SK-N-MC (cell line): Measurements from ENCODE around the gene ADARB2.

ENCODE experiments used
- DNase-seq: peaks from one replicate; pipeline ENCODE4 v3.0.0-alpha.2; 2011; ENCODE audit warnings: low read depth, low spot score
- H3K27ac ChIP-seq: fragments of 200-600 bp; sonication (generic); 2 replicates; pipeline ENCODE4 v1.5.1; 2016; ENCODE audit warnings: mixed run types
- H3K36me3 ChIP-seq: fragments of 200-600 bp; sonication (generic); 2 replicates; pipeline ENCODE4 v1.6.1; 2017; ENCODE audit warnings: antibody characterized with exemption, low read length, mixed read lengths; ENCODE audit not compliant: insufficient read depth
- H3K4me3 ChIP-seq: fragments of 200-600 bp; sonication (generic); 2 replicates; pipeline ENCODE4 v1.5.1; 2016
- H3K9ac ChIP-seq: fragments of 200-600 bp; sonication (generic); 2 replicates; pipeline ENCODE4 v1.8.0; 2017; ENCODE audit warnings: mixed run types, mixed read lengths; ENCODE audit not compliant: insufficient read length
- H3K9me3 ChIP-seq: fragments of 200-600 bp; sonication (generic); 2 replicates; pipeline ENCODE4 v1.6.1; 2017; ENCODE audit warnings: low read depth, mild to moderate bottlenecking, antibody characterized with exemption, low read length, moderate library complexity, mixed read lengths
- EZH2 ChIP-seq: fragments of 200-600 bp; sonication (generic); IDR thresholded peaks from one replicate; pipeline ENCODE4 v1.6.1; 2017; ENCODE audit warnings: antibody characterized with exemption
- FOXP2 ChIP-seq: optimal IDR thresholded peaks from 2 replicates; pipeline ENCODE3; 2011; ENCODE audit warnings: mild to moderate bottlenecking, moderate library complexity; ENCODE audit not compliant: insufficient read depth; ENCODE audit errors: extremely low read length, control extremely low read depth
- POLR2AphosphoS5 ChIP-seq: IDR thresholded peaks from 2 replicates; pipeline ENCODE4 v1.6.1; 2012; ENCODE audit warnings: mild to moderate bottlenecking, low read depth, low read length, borderline replicate concordance

Gene ADARB2

DNA sequence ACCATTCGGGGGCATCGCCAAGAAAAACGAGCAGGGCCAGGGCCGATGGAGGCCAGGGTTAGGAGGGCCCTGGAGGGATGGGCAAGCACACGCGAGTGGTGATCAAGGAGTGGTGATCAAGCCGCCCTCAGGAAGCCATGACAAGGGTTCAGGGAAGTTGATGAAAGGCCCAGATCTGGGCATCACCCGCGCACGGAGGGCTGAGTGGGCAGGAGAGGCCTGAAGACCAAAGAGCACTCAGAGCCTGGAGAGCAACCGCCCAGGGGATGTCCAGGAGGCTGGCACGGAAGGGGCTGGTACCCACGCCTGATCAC is 566.5 kb downstream of the ADARB2 start:
- no peak overlapping the region for H3K27ac ChIP-seq
- H3K9me3 ChIP-seq = no peaks in the 10 kb centered on the region
- no peak overlapping the region for H3K4me3 ChIP-seq
- no peaks in the 10 kb centered on the region for H3K36me3 ChIP-seq
- TF ChIP-seq FOXP2 (no peak), POLR2AphosphoS5 (no peak), EZH2 (no peak)
- no peak overlapping the region for H3K9ac ChIP-seq
- DNase-seq = no peak

DNA sequence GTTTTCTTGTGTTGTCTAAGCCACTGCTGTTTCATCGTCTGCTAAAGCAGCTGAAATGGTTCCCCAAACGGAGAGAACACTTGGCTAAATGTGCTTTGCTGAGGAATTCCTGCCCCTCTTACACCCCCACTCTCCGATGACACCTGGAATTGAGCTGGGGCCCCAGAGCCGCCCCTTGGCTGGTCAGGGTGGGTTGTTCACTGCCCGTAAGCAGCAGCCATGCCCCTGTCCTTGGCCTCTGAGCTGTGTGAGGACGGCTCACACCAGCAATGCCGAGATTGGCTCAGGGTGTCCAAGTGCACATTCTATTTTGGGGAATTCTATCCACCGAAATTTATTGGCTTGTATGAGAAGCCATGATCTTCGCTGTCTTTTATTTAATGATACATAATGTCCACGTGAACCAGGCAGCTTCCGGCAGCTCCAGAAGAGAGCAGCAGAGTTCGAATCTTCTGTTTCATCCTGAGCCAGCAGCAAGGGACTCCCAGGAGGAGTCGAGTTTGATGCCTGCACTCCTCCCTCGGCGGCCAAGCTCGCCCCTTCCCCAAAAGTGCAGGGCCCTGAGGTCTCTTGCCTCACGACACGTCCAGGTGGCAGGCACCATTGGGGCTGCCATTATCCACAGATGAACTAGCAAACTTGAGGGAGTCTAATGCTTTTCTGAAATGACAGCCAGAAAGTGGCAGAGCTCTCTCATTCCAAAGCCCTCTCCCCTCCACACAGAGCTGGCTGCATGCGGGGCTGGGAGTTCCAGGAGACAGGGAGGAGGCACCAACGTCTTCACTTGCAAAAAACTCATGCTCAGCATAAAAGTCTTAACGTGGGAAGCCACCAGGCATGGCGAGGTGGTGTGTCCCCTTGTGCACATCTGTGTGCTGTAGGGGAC is 567.1 kb downstream of the ADARB2 start:
- no peaks in the 10 kb centered on the region for H3K36me3 ChIP-seq
- H3K27ac ChIP-seq = no peak overlapping the region
- no peak for DNase-seq
- H3K4me3 ChIP-seq = no peak overlapping the region
- no peaks in the 10 kb centered on the region for H3K9me3 ChIP-seq
- TF ChIP-seq POLR2AphosphoS5 (no peak), FOXP2 (no peak), EZH2 (no peak)
- no peak overlapping the region for H3K9ac ChIP-seq

DNA sequence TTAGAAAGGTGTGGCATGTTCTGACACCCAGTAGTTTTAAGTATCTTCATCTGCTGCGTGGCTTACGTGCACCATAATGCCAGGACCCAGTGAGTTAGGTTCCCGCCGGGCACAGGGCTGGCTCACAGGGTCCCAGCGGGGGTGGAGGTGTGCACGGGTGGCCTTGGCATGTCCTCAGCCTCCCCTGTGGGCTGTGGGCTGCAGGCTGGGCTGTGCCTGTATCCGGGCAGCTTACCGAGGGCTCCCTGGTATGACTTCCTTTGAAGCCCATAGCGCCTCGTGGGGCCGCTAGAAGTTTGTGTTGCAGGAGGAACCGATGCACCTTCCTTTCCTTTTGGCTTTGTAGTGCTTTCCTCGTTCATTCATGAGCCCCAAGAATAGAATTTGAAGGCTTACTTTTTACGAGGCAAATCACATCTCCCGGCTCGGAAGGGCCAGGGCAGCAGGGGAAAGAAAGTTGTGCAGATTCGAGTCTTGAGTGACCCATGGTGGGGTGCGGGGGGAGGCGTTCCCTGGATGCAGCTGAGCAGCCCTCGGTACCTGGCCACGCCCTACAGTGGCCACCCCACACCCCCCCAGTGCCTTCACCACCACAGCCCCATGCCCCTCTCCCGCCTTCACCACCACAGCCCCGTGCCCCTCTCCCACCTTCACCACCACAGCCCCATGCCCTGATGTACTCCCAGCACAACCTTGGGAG is 568.0 kb downstream of the ADARB2 start:
- no peak for DNase-seq

DNA sequence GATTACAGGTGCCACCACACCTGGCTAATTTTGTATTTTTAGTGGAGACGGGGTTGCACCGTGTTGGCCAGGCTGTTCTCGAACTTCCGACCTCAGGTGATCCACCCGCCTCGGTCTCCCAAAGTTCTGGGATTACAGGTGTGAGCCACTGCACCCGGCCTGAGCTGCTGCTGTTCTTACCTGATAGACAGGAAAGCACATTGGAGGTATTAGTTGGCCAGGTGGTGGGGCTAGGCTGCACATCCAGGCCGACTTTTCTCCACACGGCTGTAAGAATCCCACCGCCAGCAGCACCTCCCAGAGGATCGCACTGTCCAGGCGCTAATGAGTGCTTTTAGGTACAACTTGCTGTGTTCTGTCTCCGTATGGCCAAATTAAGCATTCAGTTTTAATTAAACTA is 568.6 kb downstream of the ADARB2 start:
- no peak overlapping the region for H3K4me3 ChIP-seq
- no peaks in the 10 kb centered on the region for H3K36me3 ChIP-seq
- H3K9ac ChIP-seq = no peak overlapping the region
- DNase-seq = no peak
- no peak overlapping the region for H3K27ac ChIP-seq
- TF ChIP-seq POLR2AphosphoS5 (no peak), EZH2 (no peak), FOXP2 (no peak)
- H3K9me3 ChIP-seq = no peaks in the 10 kb centered on the region

More for the DNA sequence above, 568.0 kb downstream of the ADARB2 start:
- H3K9me3 ChIP-seq = no peaks in the 10 kb centered on the region
- TF ChIP-seq EZH2 = no peak
- no peak for TF ChIP-seq FOXP2
- TF ChIP-seq POLR2AphosphoS5 = no peak
- no peaks in the 10 kb centered on the region for H3K36me3 ChIP-seq
- H3K9ac ChIP-seq = no peak overlapping the region
- H3K4me3 ChIP-seq = no peak overlapping the region
- no peak overlapping the region for H3K27ac ChIP-seq

DNA sequence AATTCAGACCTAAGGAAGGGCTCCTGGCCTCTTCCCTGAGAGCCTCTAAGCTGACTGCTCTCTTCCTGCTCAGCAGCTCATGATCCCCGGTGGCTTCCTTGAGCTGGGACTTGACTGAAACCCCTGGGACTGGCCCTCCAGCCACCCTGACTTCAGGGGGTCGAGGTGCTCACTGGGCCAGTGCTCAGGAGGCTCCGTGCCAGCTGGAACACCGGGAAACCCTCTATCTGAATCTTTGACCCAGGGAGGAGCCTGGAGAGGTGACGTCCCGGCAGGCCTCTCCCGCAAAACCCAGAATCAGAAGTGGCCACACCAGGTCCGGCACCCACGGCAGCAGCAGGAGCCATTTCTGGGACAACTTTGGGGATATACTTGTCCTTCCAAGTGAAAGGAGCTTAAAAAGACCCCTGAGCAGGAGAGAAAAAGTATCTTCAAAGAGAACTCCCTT is 570.5 kb downstream of the ADARB2 start:
- no peak for DNase-seq
- Histone ChIP-seq H3K4me3 (no peak overlapping the region), H3K9me3 (no peaks in the 10 kb centered on the region), H3K27ac (no peak overlapping the region), H3K36me3 (no peaks in the 10 kb centered on the region), H3K9ac (no peak overlapping the region)
- no peak for TF ChIP-seq POLR2AphosphoS5
- TF ChIP-seq EZH2 = no peak

DNA sequence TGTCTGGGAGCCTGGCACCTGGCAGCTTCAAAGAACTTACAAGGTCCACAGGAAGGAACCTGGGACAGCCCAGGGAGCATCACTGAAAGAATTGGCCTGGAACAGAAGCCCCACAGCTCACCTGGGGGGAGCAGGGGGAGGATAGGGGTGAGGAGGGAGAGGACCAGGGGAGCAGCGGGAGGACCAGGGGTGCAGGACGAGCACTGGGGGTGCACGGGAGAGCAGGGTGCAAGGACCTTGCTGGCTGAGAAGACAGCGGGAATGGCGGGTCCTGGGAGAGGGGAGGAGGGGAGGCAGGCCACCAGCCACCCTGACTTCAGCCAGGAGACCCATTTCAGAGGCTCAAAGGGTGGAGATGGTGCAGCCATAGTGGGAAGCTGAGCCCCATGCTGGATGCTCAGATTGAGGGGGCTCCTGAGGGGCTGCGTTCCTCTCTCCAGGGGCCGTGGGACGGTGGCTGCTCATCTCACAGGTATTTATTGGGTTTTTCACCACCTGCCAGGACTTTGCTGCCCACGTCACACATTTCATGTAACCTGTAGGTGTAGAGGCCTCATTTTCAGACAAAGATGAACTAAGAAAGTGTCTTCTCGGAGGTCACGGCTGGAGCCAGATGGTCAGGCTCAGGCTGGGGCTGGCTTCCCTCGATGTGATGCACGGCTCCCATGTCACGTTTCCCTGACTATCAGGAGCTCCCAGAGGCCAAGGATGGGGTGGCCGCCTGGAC is 571.1 kb downstream of the ADARB2 start:
- DNase-seq = no peak
- no peak overlapping the region for H3K4me3 ChIP-seq
- no peak overlapping the region for H3K27ac ChIP-seq
- H3K9me3 ChIP-seq = no peaks in the 10 kb centered on the region
- H3K9ac ChIP-seq = no peak overlapping the region
- no peaks in the 10 kb centered on the region for H3K36me3 ChIP-seq
- TF ChIP-seq FOXP2 (no peak), POLR2AphosphoS5 (no peak), EZH2 (no peak)

DNA sequence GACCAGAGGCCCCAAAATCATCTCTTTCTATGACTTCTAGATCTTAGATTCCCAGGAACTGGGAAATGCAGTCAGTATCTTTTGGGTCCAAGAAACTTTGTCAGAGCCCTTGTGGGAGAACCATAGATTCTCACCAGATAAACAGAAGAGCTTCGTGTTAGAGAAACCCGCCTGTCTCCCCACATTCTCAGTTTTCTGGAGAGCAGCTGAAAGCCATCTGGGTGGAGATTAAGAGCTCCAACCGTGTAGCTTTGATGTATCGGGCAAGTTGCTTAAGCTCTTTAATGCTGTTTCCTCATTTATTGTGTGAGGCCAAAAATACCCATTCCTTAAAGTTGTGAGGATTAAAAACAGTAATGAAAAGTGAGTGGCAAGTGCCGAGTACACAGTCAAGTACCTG is 573.5 kb downstream of the ADARB2 start:
- Histone ChIP-seq H3K27ac (no peak overlapping the region), H3K9ac (no peak overlapping the region), H3K9me3 (no peaks in the 10 kb centered on the region), H3K4me3 (no peak overlapping the region), H3K36me3 (no peaks in the 10 kb centered on the region)
- TF ChIP-seq FOXP2 (no peak), EZH2 (no peak), POLR2AphosphoS5 (no peak)
- DNase-seq = no peak

DNA sequence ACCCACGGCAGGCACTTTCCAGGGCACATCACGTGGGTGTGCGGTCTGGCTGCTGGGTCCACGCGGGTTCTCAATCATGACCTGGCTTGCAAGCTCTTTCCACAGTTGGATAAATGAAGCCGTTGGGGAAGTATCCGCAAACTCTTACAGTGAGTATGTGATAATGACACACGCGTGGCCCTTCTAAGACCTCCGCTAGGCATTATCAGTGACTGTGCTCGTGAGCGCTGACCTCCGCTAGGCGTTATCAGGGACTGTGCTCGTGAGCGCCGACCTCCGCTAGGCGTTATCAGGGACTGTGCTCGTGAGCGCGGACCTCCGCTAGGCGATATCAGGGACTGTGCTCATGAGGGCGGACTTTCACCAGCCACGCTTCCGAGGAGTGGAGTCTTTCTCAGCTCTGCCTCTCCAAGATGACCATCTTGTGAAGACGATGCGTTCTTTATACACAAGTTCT is 574.1 kb downstream of the ADARB2 start:
- H3K4me3 ChIP-seq = no peak overlapping the region
- no peak for TF ChIP-seq FOXP2
- no peak for TF ChIP-seq POLR2AphosphoS5
- TF ChIP-seq EZH2 = no peak
- H3K27ac ChIP-seq = no peak overlapping the region
- H3K9ac ChIP-seq = no peak overlapping the region
- DNase-seq = no peak
- no peaks in the 10 kb centered on the region for H3K9me3 ChIP-seq
- H3K36me3 ChIP-seq = no peaks in the 10 kb centered on the region
